B cell (primary cell): ENCODE data around the gene TBC1D4. TPM values are rescaled to one million over a fixed set of nuclear protein-coding genes. Genes with fewer than 3 reads are reported as not detected.

Source experiments
- ATAC-seq: fragments of 200-7000 bp; cut with Tn5 transposase; one replicate; pipeline ENCODE4 v1.10.0; 2021; ENCODE audit warnings: low read depth, mild to moderate bottlenecking, moderate number of reproducible peaks, moderate library complexity
- CTCF ChIA-PET: fragments of 350-600 bp; sonication (Branson Sonifier 250); formaldehyde crosslinking; loops from one replicate; lab custom pipeline; 2021; ENCODE audit warnings: antibody characterized with exemption, inconsistent platforms; lab: Charles Lee
- POLR2A ChIA-PET: fragments of 350-600 bp; sonication (Branson Sonifier 250); formaldehyde crosslinking; loops from one replicate; lab custom pipeline; 2021; ENCODE audit warnings: antibody characterized with exemption; lab: Charles Lee
- DNase-seq: peaks from one replicate; pipeline ENCODE4 v3.0.0; 2013
- H2AFZ ChIP-seq: 2 replicates; pipeline ENCODE4 v1.6.1; 2012; ENCODE audit warnings: mild to moderate bottlenecking, low read depth, low read length; ENCODE audit not compliant: insufficient read depth, poor library complexity, severe bottlenecking
- H3K27ac ChIP-seq, 2 donors: 1 replicate in 1 of 2; 2 replicates in 1 of 2; pipeline ENCODE4 v1.5.1; 2012 to 2013; ENCODE audit warnings: low read length in 2 of 2, mild to moderate bottlenecking in 2 of 2, moderate library complexity in 1 of 2
- H3K27me3 ChIP-seq, 4 experiments: fragments of 200-600 bp in 1 of 4; sonication (generic) in 1 of 4; replicated peaks in 1 of 4; 1 replicate in 2 of 4; 2 replicates in 2 of 4; pipeline versions ENCODE4 v1.6.1 to v1.7.0; 2013 to 2016; ENCODE audit warnings: low read length in 3 of 4, mild to moderate bottlenecking in 2 of 4, mixed read lengths in 1 of 4, moderate library complexity in 1 of 4; ENCODE audit not compliant: insufficient read depth in 4 of 4, control insufficient read depth in 3 of 4; ENCODE audit errors: control extremely low read depth in 1 of 4
- H3K36me3 ChIP-seq, 2 experiments: replicated peaks in 1 of 2; 1 replicate in 1 of 2; 2 replicates in 1 of 2; pipeline versions ENCODE4 v1.6.1 to v1.7.1; 2013; ENCODE audit warnings: low read length in 1 of 2; ENCODE audit not compliant: insufficient read depth in 2 of 2, control insufficient read depth in 1 of 2; ENCODE audit errors: control extremely low read depth in 1 of 2, extremely low read depth in 1 of 2
- H3K4me1 ChIP-seq, 2 donors: fragments of 200-600 bp in 1 of 2; sonication (generic) in 1 of 2; 1 replicate in 1 of 2; 2 replicates in 1 of 2; pipeline versions ENCODE4 v1.5.1 to v1.6.1; 2013 to 2017; ENCODE audit warnings: low read length in 2 of 2; ENCODE audit not compliant: control insufficient read depth in 2 of 2, insufficient read depth in 2 of 2
- H3K4me2 ChIP-seq: replicated peaks from 2 replicates; pipeline ENCODE3; 2012; ENCODE audit warnings: mild to moderate bottlenecking, low read depth, low read length; ENCODE audit not compliant: poor library complexity, severe bottlenecking
- H3K4me3 ChIP-seq, 5 experiments: fragments of 200-600 bp in 1 of 5; sonication (generic) in 1 of 5; 1 replicate in 3 of 5; 2 replicates in 2 of 5; pipeline versions ENCODE4 v1.5.1 to v1.7.0; 2011 to 2016; ENCODE audit warnings: low read length in 4 of 5, mild to moderate bottlenecking in 4 of 5, low read depth in 2 of 5, control low read depth in 1 of 5, moderate library complexity in 1 of 5; ENCODE audit not compliant: insufficient read depth in 1 of 5; ENCODE audit errors: control extremely low read depth in 1 of 5, extremely low read depth in 1 of 5
- H3K79me2 ChIP-seq: fragments of 200-600 bp; sonication (generic); one replicate; pipeline ENCODE4 v1.6.0; 2016; ENCODE audit warnings: low read length; ENCODE audit not compliant: control insufficient read depth, insufficient read depth
- H3K9ac ChIP-seq: fragments of 200-600 bp; sonication (generic); 2 replicates; pipeline ENCODE4 v1.6.1; 2017; ENCODE audit warnings: mild to moderate bottlenecking, low read length, moderate library complexity
- H3K9me3 ChIP-seq, 3 donors: one replicate each; pipeline versions ENCODE4 v1.6.1 to v1.7.1; 2013; ENCODE audit warnings: low read length in 2 of 3; ENCODE audit not compliant: control insufficient read depth in 2 of 3, insufficient read depth in 1 of 3; ENCODE audit errors: control extremely low read depth in 1 of 3
- H4K20me1 ChIP-seq: 2 replicates; pipeline ENCODE4 v1.6.0; 2012; ENCODE audit warnings: mild to moderate bottlenecking, low read length; ENCODE audit not compliant: insufficient read depth, control insufficient read depth, poor library complexity, severe bottlenecking
- H3K27ac Mint-ChIP-seq: one replicate; pipeline ENCODE4 v1.8.0; 2021; ENCODE audit warnings: mixed read lengths
- H3K27me3 Mint-ChIP-seq: one replicate; pipeline ENCODE4 v1.8.0; 2021; ENCODE audit warnings: mixed read lengths
- H3K4me1 Mint-ChIP-seq: one replicate; pipeline ENCODE4 v1.8.0; 2021; ENCODE audit warnings: mixed read lengths
- H3K4me3 Mint-ChIP-seq: one replicate; pipeline ENCODE4 v1.8.0; 2021; ENCODE audit warnings: mixed read lengths
- H3K9me3 Mint-ChIP-seq: one replicate; pipeline ENCODE4 v1.8.0; 2022; ENCODE audit warnings: mixed read lengths; ENCODE audit not compliant: insufficient read depth
- EZH2 ChIP-seq: IDR thresholded peaks from 2 replicates; pipeline ENCODE4 v1.6.1; 2012; ENCODE audit warnings: borderline replicate concordance, low read depth, mild to moderate bottlenecking, moderate library complexity, low read length; ENCODE audit not compliant: insufficient read depth, poor library complexity, severe bottlenecking
- WGBS: methylation state at CpG from one replicate; pipeline ENCODE4 v1.1.5; 2013; ENCODE audit warnings: missing lambda C conversion rate; ENCODE audit not compliant: insufficient coverage; 5-methylcytosine and 5-hydroxymethylcytosine counted together
- intact Hi-C: fragments of 100-400 bp; cut with micrococcal nuclease; formaldehyde crosslinking; loops from one replicate; pipeline ENCODE4 v1.10.0; 2022
- polyA plus RNA-seq: library from polyadenylated mRNA; depleted of rRNA; stranded (reverse); fragments of >200 nt; gene quantifications from 2 replicates; pipeline ENCODE4 v1.2.3, GENCODE V29; 2012
- total RNA-seq, 2 donors: library from RNA; stranded (reverse); fragments of 120-200 nt in 1 of 2; gene quantifications; 1 replicate in 1 of 2; 2 replicates in 1 of 2; pipeline versions ENCODE4 v1.2.3 to v1.2.4, GENCODE V29; 2013 to 2022
- TF ChIP-seq, protein P1 (sequence below): fragments of 200-600 bp; IDR thresholded peaks from one replicate; pipeline ENCODE4 v1.8.0; 2022; ENCODE audit warnings: antibody characterized with exemption, mild to moderate bottlenecking

The TBC1D4 gene
- total and polyA plus RNA-seq, 2 donors (not counting 1 experiment from before 2014, with no cell fraction given), result 1.6 to 3.5 TPM

DNA sequence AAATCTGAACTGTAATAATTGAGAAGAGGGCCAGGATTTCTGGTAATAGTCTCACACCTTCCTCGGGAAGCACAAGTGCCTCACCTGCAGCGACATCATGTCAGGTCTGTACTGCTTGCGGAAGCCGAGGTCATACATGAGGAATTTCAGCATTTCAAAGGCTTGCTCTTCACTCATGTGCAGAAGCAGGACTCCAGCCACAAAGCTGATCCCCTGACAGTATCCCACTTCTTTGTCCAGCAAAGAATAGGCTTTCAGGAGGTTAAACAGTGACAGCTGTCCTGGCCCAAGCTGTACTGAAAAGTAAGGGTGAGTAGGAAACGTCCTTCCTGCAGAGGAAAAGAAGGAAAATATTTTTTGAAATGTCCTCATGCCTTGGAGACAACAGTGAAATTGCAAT is 182.7 kb downstream of the TBC1D4 start:
- H3K79me2 ChIP-seq, result no peaks in the 10 kb centered on the region
- H3K36me3 ChIP-seq, result no peaks in the 10 kb centered on the region
- H3K4me1 Mint-ChIP-seq, result peaks cover 3% of the 10 kb centered on the region
- DNase-seq (no peak), ATAC-seq (no peak)
- no peak overlapping the region for H3K4me3 Mint-ChIP-seq
- H3K9ac ChIP-seq, result no peak overlapping the region
- H3K27ac Mint-ChIP-seq, result no peak overlapping the region
- CTCF ChIA-PET, result no interaction called here
- no peak overlapping the region for H3K27ac ChIP-seq
- H3K9me3 Mint-ChIP-seq, result no peaks in the 10 kb centered on the region
- no peaks in the 10 kb centered on the region for H4K20me1 ChIP-seq
- H2AFZ ChIP-seq, result no peak overlapping the region
- no peak overlapping the region for H3K4me2 ChIP-seq
- no peak overlapping the region for H3K4me3 ChIP-seq
- H3K27me3 Mint-ChIP-seq, result no peaks in the 10 kb centered on the region
- intact Hi-C loops, result no loop called here
- H3K9me3 ChIP-seq, result no peaks in the 10 kb centered on the region
- H3K4me1 ChIP-seq, result no peaks in the 10 kb centered on the region
- POLR2A ChIA-PET, result no interaction called here
- H3K27me3 ChIP-seq, result no peaks in the 10 kb centered on the region
- TF ChIP-seq, protein P1, sequence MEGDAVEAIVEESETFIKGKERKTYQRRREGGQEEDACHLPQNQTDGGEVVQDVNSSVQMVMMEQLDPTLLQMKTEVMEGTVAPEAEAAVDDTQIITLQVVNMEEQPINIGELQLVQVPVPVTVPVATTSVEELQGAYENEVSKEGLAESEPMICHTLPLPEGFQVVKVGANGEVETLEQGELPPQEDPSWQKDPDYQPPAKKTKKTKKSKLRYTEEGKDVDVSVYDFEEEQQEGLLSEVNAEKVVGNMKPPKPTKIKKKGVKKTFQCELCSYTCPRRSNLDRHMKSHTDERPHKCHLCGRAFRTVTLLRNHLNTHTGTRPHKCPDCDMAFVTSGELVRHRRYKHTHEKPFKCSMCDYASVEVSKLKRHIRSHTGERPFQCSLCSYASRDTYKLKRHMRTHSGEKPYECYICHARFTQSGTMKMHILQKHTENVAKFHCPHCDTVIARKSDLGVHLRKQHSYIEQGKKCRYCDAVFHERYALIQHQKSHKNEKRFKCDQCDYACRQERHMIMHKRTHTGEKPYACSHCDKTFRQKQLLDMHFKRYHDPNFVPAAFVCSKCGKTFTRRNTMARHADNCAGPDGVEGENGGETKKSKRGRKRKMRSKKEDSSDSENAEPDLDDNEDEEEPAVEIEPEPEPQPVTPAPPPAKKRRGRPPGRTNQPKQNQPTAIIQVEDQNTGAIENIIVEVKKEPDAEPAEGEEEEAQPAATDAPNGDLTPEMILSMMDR, result no peak
- TF ChIP-seq EZH2, result no peak
- 89% methylated on average over 4 of the region's 5 CpGs for WGBS

DNA sequence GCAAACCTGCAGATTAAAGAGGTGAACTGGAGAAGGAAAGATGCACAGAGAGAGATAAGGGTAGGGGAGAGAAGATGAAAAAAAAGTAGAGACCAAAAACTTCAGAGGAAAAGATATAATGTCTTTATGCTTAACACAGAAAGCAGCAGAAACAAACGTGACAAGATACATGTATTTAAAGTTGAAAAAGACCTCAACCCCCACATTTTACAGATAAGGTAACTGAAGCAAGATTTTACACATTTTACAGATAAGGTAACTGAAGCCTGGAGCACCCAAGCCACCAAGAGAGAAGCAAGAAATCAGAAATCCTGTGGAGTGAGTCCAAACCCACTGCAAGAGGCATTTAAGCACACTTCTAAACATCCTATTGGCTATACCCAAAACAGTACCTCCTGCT is 185.3 kb downstream of the TBC1D4 start:
- no peaks in the 10 kb centered on the region for H3K79me2 ChIP-seq
- no peaks in the 10 kb centered on the region for H4K20me1 ChIP-seq
- no CpG with 5 or more reads among the region's 1 CpG for WGBS
- TF ChIP-seq, protein P1, result no peak
- H3K27me3 Mint-ChIP-seq, result no peaks in the 10 kb centered on the region
- H3K4me1 Mint-ChIP-seq, result peaks cover 3% of the 10 kb centered on the region
- DNase-seq (no peak), ATAC-seq (no peak)
- no peaks in the 10 kb centered on the region for H3K9me3 ChIP-seq
- no peaks in the 10 kb centered on the region for H3K4me1 ChIP-seq
- H3K27ac Mint-ChIP-seq, result no peak overlapping the region
- ChIA-PET CTCF (no interaction called here), POLR2A (no interaction called here)
- no peak overlapping the region for H3K4me3 ChIP-seq
- H3K9me3 Mint-ChIP-seq, result no peaks in the 10 kb centered on the region
- H2AFZ ChIP-seq, result no peak overlapping the region
- no peak overlapping the region for H3K4me2 ChIP-seq
- H3K4me3 Mint-ChIP-seq, result no peak overlapping the region
- no peak overlapping the region for H3K9ac ChIP-seq
- intact Hi-C loops, result no loop called here
- H3K27ac ChIP-seq, result no peak overlapping the region
- H3K36me3 ChIP-seq, result no peaks in the 10 kb centered on the region
- H3K27me3 ChIP-seq, result no peaks in the 10 kb centered on the region
